PC-9 (cell line): Measurements from ENCODE around the gene BOLA2B.
"Not testable (repeated sequence)": the region's sequence is repeated elsewhere in the genome, so short reads cannot be mapped to it uniquely, and the experiment has no call there.

Experiments
- EZH2 ChIP-seq: fragments of 200-600 bp; sonication (generic); IDR thresholded peaks from 2 replicates; pipeline ENCODE4 v1.8.0; 2017; ENCODE audit warnings: antibody characterized with exemption, low read depth
- TF ChIP-seq, protein P1 (sequence below): fragments of 200-600 bp; sonication (generic); conservative IDR thresholded peaks from 2 replicates; pipeline ENCODE4 v1.6.1; 2017; ENCODE audit warnings: mixed run types, antibody characterized with exemption, mild to moderate bottlenecking, moderate library complexity

DNA sequence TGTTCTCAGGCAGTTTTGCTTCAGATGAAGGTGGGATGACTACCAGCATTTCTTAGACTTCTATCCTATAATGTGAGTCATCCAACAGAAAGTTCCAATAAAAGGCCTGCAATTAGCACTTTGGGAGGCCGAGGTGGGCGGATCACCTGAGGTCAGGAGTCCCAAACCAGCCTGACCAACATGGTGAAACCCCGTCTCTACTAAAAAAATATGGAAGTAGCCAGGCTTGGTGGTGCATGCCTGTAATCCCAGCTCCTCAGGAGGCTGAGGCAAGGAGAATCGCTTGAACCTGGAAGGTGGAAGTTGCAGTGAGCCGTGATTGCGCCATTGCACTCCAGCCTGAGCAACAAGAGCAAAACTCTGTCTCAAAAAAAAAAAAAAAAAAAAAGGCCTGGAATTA, 16.6 kb downstream of the BOLA2B start:
- TF ChIP-seq, protein P1, sequence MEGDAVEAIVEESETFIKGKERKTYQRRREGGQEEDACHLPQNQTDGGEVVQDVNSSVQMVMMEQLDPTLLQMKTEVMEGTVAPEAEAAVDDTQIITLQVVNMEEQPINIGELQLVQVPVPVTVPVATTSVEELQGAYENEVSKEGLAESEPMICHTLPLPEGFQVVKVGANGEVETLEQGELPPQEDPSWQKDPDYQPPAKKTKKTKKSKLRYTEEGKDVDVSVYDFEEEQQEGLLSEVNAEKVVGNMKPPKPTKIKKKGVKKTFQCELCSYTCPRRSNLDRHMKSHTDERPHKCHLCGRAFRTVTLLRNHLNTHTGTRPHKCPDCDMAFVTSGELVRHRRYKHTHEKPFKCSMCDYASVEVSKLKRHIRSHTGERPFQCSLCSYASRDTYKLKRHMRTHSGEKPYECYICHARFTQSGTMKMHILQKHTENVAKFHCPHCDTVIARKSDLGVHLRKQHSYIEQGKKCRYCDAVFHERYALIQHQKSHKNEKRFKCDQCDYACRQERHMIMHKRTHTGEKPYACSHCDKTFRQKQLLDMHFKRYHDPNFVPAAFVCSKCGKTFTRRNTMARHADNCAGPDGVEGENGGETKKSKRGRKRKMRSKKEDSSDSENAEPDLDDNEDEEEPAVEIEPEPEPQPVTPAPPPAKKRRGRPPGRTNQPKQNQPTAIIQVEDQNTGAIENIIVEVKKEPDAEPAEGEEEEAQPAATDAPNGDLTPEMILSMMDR: not testable (repeated sequence)
- TF ChIP-seq EZH2: not testable (repeated sequence)
